SK-MEL-5 (cell line): ENCODE measurements around the gene SLC15A2. TPM values are rescaled to one million over a fixed set of nuclear protein-coding genes. Genes with fewer than 3 reads are reported as not detected.
"Not testable (repeated sequence)": the region's sequence is repeated elsewhere in the genome, so short reads cannot be mapped to it uniquely, and the experiment has no call there.

Experiments
- DNase-seq: peaks from one replicate; pipeline ENCODE4 v3.0.0-alpha.2; 2016; ENCODE audit warnings: low read depth, low spot score
- in situ Hi-C: cut with HindIII; loops from 2 replicates; pipeline ENCODE4 v1.10.0; 2016; ENCODE audit warnings: low sequenced_read_pairs, high pct_unique_total_duplicates, low pct_unique_long_range_greater_than_20kb
- polyA plus RNA-seq, 2 experiments: library from polyadenylated mRNA; depleted of rRNA; stranded (reverse); fragments of >200 nt; gene quantifications; 2 replicates each; pipeline ENCODE4 v1.2.3, GENCODE V29; 2015
- total RNA-seq: library from RNA; depleted of rRNA; stranded (reverse); fragments of >200 nt; shearing (Covaris generic); gene quantifications from 2 replicates; pipeline ENCODE4 v1.2.3, GENCODE V29; 2014; rRNA removed

SLC15A2 gene
- total RNA-seq: 0.05 and 1.2 TPM in 2 replicates
- polyA plus RNA-seq (2015; cell fraction: cytosol; rRNA removed): 0.04 and 0.77 TPM in 2 replicates
- 1.1 and 3.4 TPM in 2 replicates for polyA plus RNA-seq (2015; cell fraction: nucleus; rRNA removed)

GRCh38 chr3:121894301-121894990 lies at the start of gene SLC15A2:
Gene SLC15A2 (plus strand): TSS chr3:121894401. CDS start chr3:121894477, 76 bp downstream.
- peak; percentile 5 for DNase-seq
- in situ Hi-C loops: no loop called here

GRCh38 chr3:121844892-121845291 lies 49.3 kb upstream of the SLC15A2 start:
- in situ Hi-C loops: no loop called here
- DNase-seq: no peak

GRCh38 chr3:121852256-121852655 lies 41.9 kb upstream of the SLC15A2 start:
- in situ Hi-C loops: no loop called here
- DNase-seq: no peak

- in situ Hi-C loops: no loop called here
- peak; percentile 36 for DNase-seq
These were observed 38.6 kb upstream of the SLC15A2 start for GRCh38 chr3:121855555-121855954.

GRCh38 chr3:121857778-121858177 lies 36.4 kb upstream of the SLC15A2 start:
- DNase-seq, in situ Hi-C loops: not testable (repeated sequence)

GRCh38 chr3:121863247-121863646 lies 31.0 kb upstream of the SLC15A2 start:
- in situ Hi-C loops, DNase-seq: not testable (repeated sequence)

GRCh38 chr3:121863801-121864200 lies 30.4 kb upstream of the SLC15A2 start:
- no peak for DNase-seq
- in situ Hi-C loops: no loop called here

GRCh38 chr3:121869736-121870135 lies 24.5 kb upstream of the SLC15A2 start:
- DNase-seq: no peak

GRCh38 chr3:121870717-121871116 lies 23.5 kb upstream of the SLC15A2 start:
- no peak for DNase-seq
- in situ Hi-C loops: no loop called here

More at GRCh38 chr3:121869736-121870135, 24.5 kb upstream of the SLC15A2 start:
- in situ Hi-C loops: no loop called here

- DNase-seq: no peak
These were observed 22.8 kb upstream of the SLC15A2 start for GRCh38 chr3:121871430-121871829.

GRCh38 chr3:121878411-121878810 lies 15.8 kb upstream of the SLC15A2 start:
- no peak for DNase-seq
- in situ Hi-C loops: no loop called here

More at GRCh38 chr3:121871430-121871829, 22.8 kb upstream of the SLC15A2 start:
- in situ Hi-C loops: no loop called here

GRCh38 chr3:121883507-121883906 lies 10.7 kb upstream of the SLC15A2 start:
- in situ Hi-C loops: no loop called here
- DNase-seq: peak; percentile 59

GRCh38 chr3:121885386-121885785 lies 8.8 kb upstream of the SLC15A2 start:
- in situ Hi-C loops: no loop called here
- no peak for DNase-seq

GRCh38 chr3:121895121-121895520 lies 920 bp downstream of the SLC15A2 start:
- in situ Hi-C loops: no loop called here
- DNase-seq: no peak

GRCh38 chr3:121895736-121896135 lies 1.5 kb downstream of the SLC15A2 start:
- in situ Hi-C loops: no loop called here
- DNase-seq: no peak

- in situ Hi-C loops: no loop called here
- DNase-seq: no peak
These were observed 2.6 kb downstream of the SLC15A2 start for GRCh38 chr3:121896823-121897222.

GRCh38 chr3:121897296-121897695 lies 3.1 kb downstream of the SLC15A2 start:
- DNase-seq: no peak
- in situ Hi-C loops: no loop called here

GRCh38 chr3:121913305-121913990 lies 19.2 kb downstream of the SLC15A2 start:
- in situ Hi-C loops: no loop called here
- no peak for DNase-seq
